Lung (tissue), 12 donors: Measurements from ENCODE around the gene INSM1. TPM values are rescaled to one million over a fixed set of nuclear protein-coding genes. Genes with fewer than 3 reads are reported as not detected.

Source experiments
- ATAC-seq: fragments of 200-7000 bp; cut with Tn5 transposase; one replicate; pipeline ENCODE4 v1.9.1; 2020; ENCODE audit warnings: moderate number of reproducible peaks; ENCODE audit not compliant: insufficient read depth, low FRiP score
- DNase-seq, 3 donors: peaks; one replicate each; pipeline ENCODE4 v3.0.0-alpha.2; 2013 to 2017
- H3K27ac ChIP-seq, 2 donors: one replicate each; pipeline ENCODE4 v1.5.1; 2013; ENCODE audit warnings: mild to moderate bottlenecking in 2 of 2, moderate library complexity in 2 of 2, control low read depth in 1 of 2, inconsistent platforms in 1 of 2, low read depth in 1 of 2, low read length in 1 of 2
- H3K27me3 ChIP-seq, 3 donors: one replicate each; pipeline ENCODE4 v1.5.1; 2013; ENCODE audit warnings: low read length in 2 of 3; ENCODE audit not compliant: control insufficient read depth in 3 of 3, insufficient read depth in 3 of 3
- H3K36me3 ChIP-seq, 4 donors: one replicate each; pipeline ENCODE4 v1.5.1; 2013; ENCODE audit warnings: low read length in 4 of 4, mild to moderate bottlenecking in 1 of 4, moderate library complexity in 1 of 4; ENCODE audit not compliant: control insufficient read depth in 4 of 4, insufficient read depth in 4 of 4
- H3K4me1 ChIP-seq, 5 donors: one replicate each; pipeline ENCODE4 v1.5.1; 2013; ENCODE audit warnings: low read length in 5 of 5, mild to moderate bottlenecking in 2 of 5, moderate library complexity in 1 of 5; ENCODE audit not compliant: control insufficient read depth in 5 of 5, insufficient read depth in 5 of 5
- H3K4me3 ChIP-seq: one replicate; pipeline ENCODE4 v1.5.1; 2013; ENCODE audit warnings: mild to moderate bottlenecking, control low read depth, moderate library complexity
- H3K9ac ChIP-seq, 2 donors: one replicate each; pipeline ENCODE4 v1.5.1; 2013; ENCODE audit warnings: low read length in 2 of 2, control low read depth in 1 of 2; ENCODE audit not compliant: insufficient read depth in 1 of 2
- H3K9me3 ChIP-seq, 4 donors: one replicate each; pipeline ENCODE4 v1.5.1; 2013; ENCODE audit warnings: low read length in 3 of 4, mild to moderate bottlenecking in 1 of 4, moderate library complexity in 1 of 4; ENCODE audit not compliant: control insufficient read depth in 4 of 4, insufficient read depth in 3 of 4
- CTCF ChIP-seq: IDR thresholded peaks from 2 replicates; pipeline ENCODE4 v1.5.1; 2012; ENCODE audit warnings: mild to moderate bottlenecking; ENCODE audit errors: control extremely low read depth, extremely low read depth
- WGBS, 2 donors: extraction: QIAGEN DNeasy Blood & Tissue Kit; methylation state at CpG; one replicate each; pipeline ENCODE4 v1.1.7; 2013; 5-methylcytosine and 5-hydroxymethylcytosine counted together
- polyA plus RNA-seq, 2 donors: library from polyadenylated mRNA; stranded (reverse); fragments of 200-250 nt; gene quantifications; one replicate each; pipeline ENCODE4 v1.2.1, GENCODE V29; 2013
- total RNA-seq, 2 donors: library from RNA; depleted of rRNA in 1 of 2; stranded (reverse); fragments of >200 nt in 1 of 2; gene quantifications; one replicate each; pipeline ENCODE4 v1.2.1, GENCODE V29; 2014 to 2021
- donor health status: control.
- donor health status: control.
- donor health status: Bipolar disorder and iron deficiency.
- donor health status: healthy.
- donor health status: DM: yes; HTN: yes; CAD: no.

The INSM1 gene
- total and polyA plus RNA-seq, 4 donors: 0.04 to 0.18 (median 0.08) TPM

GRCh38 chr20:20364593-20365479 lies 3.1 kb upstream of the INSM1 start:
- Histone ChIP-seq H3K27me3 (peaks cover 49 to 75% (median 59%) of the 10 kb centered on the region in 3 donors), H3K9ac (no peak overlapping the region), H3K9me3 (peaks cover 0 to 6% (median 0%) of the 10 kb centered on the region in 4 donors), H3K36me3 (no peaks in the 10 kb centered on the region), H3K27ac (no peak overlapping the region), H3K4me3 (no peak overlapping the region), H3K4me1 (peaks cover 0 to 28% (median 3%) of the 10 kb centered on the region in 5 donors)
- 6 to 7% methylated on average over 70 of the region's 70 CpGs for WGBS, 2 donors
- ATAC-seq (no peak), DNase-seq (no peak)
- TF ChIP-seq CTCF: no peak

- Histone ChIP-seq H3K27ac (no peak overlapping the region), H3K9me3 (peaks cover 0 to 8% (median 0%) of the 10 kb centered on the region in 4 donors), H3K9ac (no peak overlapping the region), H3K27me3 (peaks cover 53 to 80% (median 65%) of the 10 kb centered on the region in 3 donors), H3K4me3 (no peak overlapping the region), H3K36me3 (no peaks in the 10 kb centered on the region), H3K4me1 (peaks cover 0 to 28% (median 3%) of the 10 kb centered on the region in 5 donors)
- no peak for TF ChIP-seq CTCF
- 11% methylated on average over 18 of the region's 18 CpGs for WGBS, 2 donors
- no peak for ATAC-seq
- DNase-seq: peak in 1 of 3 donors; percentile 13
These were observed 2.3 kb upstream of the INSM1 start for GRCh38 chr20:20365480-20366161.

- peaks cover 53 to 80% (median 65%) of the 10 kb centered on the region in 3 donors for H3K27me3 ChIP-seq
- no peak overlapping the region for H3K4me3 ChIP-seq
- ATAC-seq (no peak), DNase-seq (no peak)
- H3K9me3 ChIP-seq: peaks cover 0 to 8% (median 0%) of the 10 kb centered on the region in 4 donors
- no peaks in the 10 kb centered on the region for H3K36me3 ChIP-seq
- no peak overlapping the region for H3K9ac ChIP-seq
- no peak overlapping the region for H3K27ac ChIP-seq
- 3 to 7% methylated on average over 18 to 19 of the region's 19 CpGs for WGBS, 2 donors
- no peak for TF ChIP-seq CTCF
- peaks cover 0 to 28% (median 3%) of the 10 kb centered on the region in 5 donors for H3K4me1 ChIP-seq
These were observed 1.4 kb upstream of the INSM1 start for GRCh38 chr20:20366551-20366875.
